Measurements from ENCODE around the gene PLAGL1.
A peak's percentile ranks its signal among the peaks of the same experiment; 100 is the strongest.

The PLAGL1 gene

GRCh38 chr6:143948208-143948607, 59.9 kb downstream of the PLAGL1 start:
- H3K9ac ChIP-seq, result no peak overlapping the region

GRCh38 chr6:143941852-143942627, 66.0 kb downstream of the PLAGL1 start:
- no peaks in the 10 kb centered on the region for H3K27me3 ChIP-seq (ENCODE audit: insufficient read depth, low read depth)
- H4K20me1 ChIP-seq (ENCODE audit: insufficient read depth), result no peaks in the 10 kb centered on the region
- no peaks in the 10 kb centered on the region for H3K4me1 ChIP-seq (ENCODE audit: low read depth, poor library complexity, severe bottlenecking)
- H3K79me2 ChIP-seq (ENCODE audit: insufficient read depth, low read depth), result no peaks in the 10 kb centered on the region
- H3K27ac ChIP-seq, result no peak overlapping the region
- H3K9ac ChIP-seq, result no peak overlapping the region
- H3K4me2 ChIP-seq, result no peak overlapping the region
- TF ChIP-seq CTCF (conservative IDR thresholded peaks at IDR 0.05; ENCODE audit: low read depth, low read length), result peak; percentile 75; the same call in 1 of the 2 replicates
- 0 out of 2 replicates have a peak overlapping the region, but pooled peaks have one; percentile 19 for H2AFZ ChIP-seq (ENCODE audit: low read depth)
- no peaks in the 10 kb centered on the region for H3K36me3 ChIP-seq (ENCODE audit: insufficient read depth)
- H3K4me3 ChIP-seq (IDR thresholded peaks at IDR 0.05; ENCODE audit: insufficient read depth, low read depth, low read length), result no peak overlapping the region

More at GRCh38 chr6:143948208-143948607, 59.9 kb downstream of the PLAGL1 start:
- H3K27me3 ChIP-seq (ENCODE audit: insufficient read depth, low read depth), result no peaks in the 10 kb centered on the region
- no peaks in the 10 kb centered on the region for H3K79me2 ChIP-seq (ENCODE audit: insufficient read depth, low read depth)
- H2AFZ ChIP-seq (ENCODE audit: low read depth), result no peak overlapping the region
- no peak overlapping the region for H3K4me2 ChIP-seq
- TF ChIP-seq CTCF (conservative IDR thresholded peaks at IDR 0.05; ENCODE audit: low read depth, low read length), result no peak
- no peaks in the 10 kb centered on the region for H4K20me1 ChIP-seq (ENCODE audit: insufficient read depth)
- H3K27ac ChIP-seq, result no peak overlapping the region
- no peak overlapping the region for H3K4me3 ChIP-seq (IDR thresholded peaks at IDR 0.05; ENCODE audit: insufficient read depth, low read depth, low read length)
- no peaks in the 10 kb centered on the region for H3K4me1 ChIP-seq (ENCODE audit: low read depth, poor library complexity, severe bottlenecking)
- H3K36me3 ChIP-seq (ENCODE audit: insufficient read depth), result no peaks in the 10 kb centered on the region

- no peak overlapping the region for H3K9ac ChIP-seq
- H3K4me2 ChIP-seq, result no peak overlapping the region
- peak; percentile 86 for TF ChIP-seq CTCF (conservative IDR thresholded peaks at IDR 0.05; ENCODE audit: low read depth, low read length)
- no peaks in the 10 kb centered on the region for H3K79me2 ChIP-seq (ENCODE audit: insufficient read depth, low read depth)
- no peak overlapping the region for H2AFZ ChIP-seq (ENCODE audit: low read depth)
- H3K4me1 ChIP-seq (ENCODE audit: low read depth, poor library complexity, severe bottlenecking), result no peaks in the 10 kb centered on the region
- H3K4me3 ChIP-seq (IDR thresholded peaks at IDR 0.05; ENCODE audit: insufficient read depth, low read depth, low read length), result no peak overlapping the region
- no peaks in the 10 kb centered on the region for H3K27me3 ChIP-seq (ENCODE audit: insufficient read depth, low read depth)
- no peaks in the 10 kb centered on the region for H3K36me3 ChIP-seq (ENCODE audit: insufficient read depth)
- H3K27ac ChIP-seq, result no peak overlapping the region
- no peaks in the 10 kb centered on the region for H4K20me1 ChIP-seq (ENCODE audit: insufficient read depth)
These were observed 68.0 kb downstream of the PLAGL1 start for GRCh38 chr6:143940011-143940597.

- H3K9ac ChIP-seq, result no peak overlapping the region
- H4K20me1 ChIP-seq (ENCODE audit: insufficient read depth), result no peaks in the 10 kb centered on the region
- H3K4me1 ChIP-seq (ENCODE audit: low read depth, poor library complexity, severe bottlenecking), result no peaks in the 10 kb centered on the region
- H3K36me3 ChIP-seq (ENCODE audit: insufficient read depth), result no peaks in the 10 kb centered on the region
- H3K4me2 ChIP-seq, result no peak overlapping the region
- H3K27ac ChIP-seq, result no peak overlapping the region
- H3K4me3 ChIP-seq (IDR thresholded peaks at IDR 0.05; ENCODE audit: insufficient read depth, low read depth, low read length), result no peak overlapping the region
- no peaks in the 10 kb centered on the region for H3K27me3 ChIP-seq (ENCODE audit: insufficient read depth, low read depth)
- no peaks in the 10 kb centered on the region for H3K79me2 ChIP-seq (ENCODE audit: insufficient read depth, low read depth)
- no peak overlapping the region for H2AFZ ChIP-seq (ENCODE audit: low read depth)
- TF ChIP-seq CTCF (conservative IDR thresholded peaks at IDR 0.05; ENCODE audit: low read depth, low read length), result no peak
These were observed 68.7 kb downstream of the PLAGL1 start for GRCh38 chr6:143939364-143939763.

All from KMS-11 (cell line).